Esophagus squamous epithelium (tissue), 5 donors: Measurements from ENCODE around the gene HSPA4L. TPM values are rescaled to one million over a fixed set of nuclear protein-coding genes. Genes with fewer than 3 reads are reported as not detected.

ENCODE experiments used
- DNase-seq: peaks from one replicate; lab custom pipeline; 2025; lab: John Stamatoyannopoulos, UW
- H3K27ac ChIP-seq, 4 donors: fragments of 200-600 bp; sonication (generic); one replicate each; pipeline ENCODE4 v1.5.1; 2016 to 2019; ENCODE audit warnings: mild to moderate bottlenecking in 1 of 4
- H3K27me3 ChIP-seq, 4 donors: fragments of 200-600 bp; sonication (generic); 1 replicate in 3 of 4; 2 replicates in 1 of 4; pipeline versions ENCODE4 v1.5.1 to v1.6.0; 2017 to 2021; ENCODE audit warnings: antibody characterized with exemption in 1 of 4
- H3K36me3 ChIP-seq, 3 donors: fragments of 200-600 bp; sonication (generic); one replicate each; pipeline ENCODE4 v1.5.1; 2016 to 2019
- H3K4me1 ChIP-seq, 3 donors: fragments of 200-600 bp; sonication (generic); one replicate each; pipeline ENCODE4 v1.5.1; 2017 to 2019
- H3K4me3 ChIP-seq, 4 donors: fragments of 200-600 bp; sonication (generic); 1 replicate in 3 of 4; 2 replicates in 1 of 4; pipeline ENCODE4 v1.5.1; 2016 to 2019; ENCODE audit warnings: mild to moderate bottlenecking in 2 of 4, moderate library complexity in 1 of 4
- H3K9me3 ChIP-seq, 3 donors: fragments of 200-600 bp; sonication (generic); one replicate each; pipeline ENCODE4 v1.5.1; 2016 to 2019
- CTCF ChIP-seq, 6 experiments: fragments of 450-650 bp in 4 of 6; fragments of 200-600 bp in 2 of 6; sonication (generic) in 2 of 6; IDR thresholded peaks; one replicate each; pipeline ENCODE4 v1.5.1; 2016 to 2019; ENCODE audit warnings: antibody characterized with exemption in 6 of 6, mild to moderate bottlenecking in 4 of 6, moderate library complexity in 4 of 6
- POLR2A ChIP-seq, 4 donors: fragments of 450-650 bp; IDR thresholded peaks; one replicate each; pipeline ENCODE4 v1.6.1; 2017; ENCODE audit warnings: antibody characterized with exemption in 4 of 4, mild to moderate bottlenecking in 4 of 4, moderate library complexity in 3 of 4
- whole genome bisulfite sequencing, 2 donors: methylation state at CpG; one replicate each; pipeline ENCODE4 v1.1.5; 2018; 5-methylcytosine and 5-hydroxymethylcytosine counted together
- intact Hi-C: fragments of 100-400 bp; cut with DNase I; formaldehyde crosslinking; loops from one replicate; pipeline ENCODE4 v1.15.0; 2022
- total RNA-seq, 4 donors: library from RNA; depleted of rRNA; stranded (reverse); fragments of >200 nt; gene quantifications; one replicate each; pipeline ENCODE4 v1.1.0, GENCODE V29; 2016
- donor health status: DM: yes; HTN: yes; CAD: no.

The HSPA4L gene
- total RNA-seq, 4 donors from 2014 or later, result 19.8 to 45.4 (median 26.7) TPM

DNA sequence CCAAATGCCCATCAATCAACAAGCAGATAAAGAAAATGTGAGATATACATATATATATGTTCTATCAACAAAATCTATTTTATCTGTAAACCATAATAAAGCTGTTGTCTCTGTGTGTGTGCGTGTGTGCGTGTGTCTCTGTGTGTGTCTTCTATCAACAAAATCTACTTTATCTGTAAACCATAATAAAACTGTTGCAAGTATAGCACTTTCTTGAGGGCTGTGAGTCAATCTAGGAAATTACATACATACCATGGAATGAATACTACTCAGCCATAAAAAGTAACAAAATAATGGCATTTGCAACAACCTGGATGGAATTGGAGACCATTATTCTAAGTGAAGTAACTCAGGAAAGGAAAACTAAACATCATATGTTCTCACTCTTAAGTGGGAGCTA lies 86.1 kb downstream of the HSPA4L start:
- no peak overlapping the region for H3K4me3 ChIP-seq

DNA sequence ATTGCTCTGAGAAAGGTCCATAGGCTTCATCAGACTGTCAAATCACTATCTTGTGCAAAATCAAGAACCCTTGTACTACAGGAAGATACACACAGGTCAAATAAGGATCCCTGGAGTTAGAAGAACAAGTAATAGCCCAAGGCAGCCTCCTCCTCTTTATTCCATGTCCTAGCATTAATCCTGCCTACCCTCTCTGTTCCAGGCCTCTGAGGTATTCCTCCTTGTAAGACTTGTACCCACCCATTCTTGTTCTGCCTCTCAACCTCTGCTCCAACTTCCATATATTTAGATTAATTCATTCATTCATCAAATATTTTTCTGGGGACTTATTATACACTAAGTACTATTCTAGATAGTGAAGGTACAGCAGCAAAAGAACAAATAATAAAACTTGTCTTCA lies 88.2 kb downstream of the HSPA4L start:
- DNase-seq, result no peak
- Histone ChIP-seq H3K9me3 (no peaks in the 10 kb centered on the region), H3K4me3 (no peak overlapping the region), H3K36me3 (no peaks in the 10 kb centered on the region), H3K4me1 (peaks cover 0 to 13% (median 7%) of the 10 kb centered on the region in 3 donors), H3K27me3 (no peaks in the 10 kb centered on the region), H3K27ac (peak overlapping the region in 2 of 4 donors; percentile 27 to 48)
- intact Hi-C loops, result no loop called here
- TF ChIP-seq CTCF (IDR thresholded peaks at IDR 0.05), result no peak
- TF ChIP-seq POLR2A (IDR thresholded peaks at IDR 0.05), result no peak

More for the DNA sequence above, 86.1 kb downstream of the HSPA4L start:
- no peak for DNase-seq
- Histone ChIP-seq H3K4me1 (peaks cover 0 to 13% (median 7%) of the 10 kb centered on the region in 3 donors), H3K36me3 (no peaks in the 10 kb centered on the region), H3K27ac (no peak overlapping the region), H3K9me3 (no peaks in the 10 kb centered on the region), H3K27me3 (no peaks in the 10 kb centered on the region)
- TF ChIP-seq POLR2A (IDR thresholded peaks at IDR 0.05), result no peak
- 97% methylated on average over 2 of the region's 2 CpGs for WGBS, 2 donors
- intact Hi-C loops, result no loop called here

DNA sequence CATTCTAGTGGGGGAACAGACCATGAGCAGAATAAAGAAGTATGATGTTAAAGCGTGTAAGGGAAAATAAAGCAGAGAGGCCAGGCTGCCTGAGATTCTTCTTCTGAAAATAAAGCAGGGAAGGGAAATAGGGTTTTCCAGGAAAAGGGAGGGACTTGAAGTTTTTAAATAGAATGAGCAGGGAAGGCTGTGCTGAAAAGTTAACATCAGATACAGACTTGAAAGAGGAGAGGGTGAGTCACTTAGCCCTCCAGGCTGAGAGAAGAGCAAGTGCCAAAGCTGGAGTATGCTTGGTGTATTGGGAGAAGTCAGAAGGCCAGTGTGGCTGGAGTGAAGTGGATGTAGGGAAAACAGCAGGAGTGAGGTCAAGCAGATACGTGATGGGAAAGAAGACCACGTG lies 88.6 kb downstream of the HSPA4L start:
- Histone ChIP-seq H3K9me3 (no peaks in the 10 kb centered on the region), H3K4me3 (no peak overlapping the region), H3K36me3 (no peaks in the 10 kb centered on the region), H3K27me3 (no peaks in the 10 kb centered on the region), H3K27ac (peak overlapping the region in 2 of 4 donors; percentile 27 to 48), H3K4me1 (peaks cover 0 to 13% (median 7%) of the 10 kb centered on the region in 3 donors)
- no peak for DNase-seq
- TF ChIP-seq CTCF (IDR thresholded peaks at IDR 0.05) (no peak), POLR2A (IDR thresholded peaks at IDR 0.05) (no peak)
- intact Hi-C loops, result no loop called here
- 12 to 29% methylated on average over 3 of the region's 3 CpGs for WGBS, 2 donors

DNA sequence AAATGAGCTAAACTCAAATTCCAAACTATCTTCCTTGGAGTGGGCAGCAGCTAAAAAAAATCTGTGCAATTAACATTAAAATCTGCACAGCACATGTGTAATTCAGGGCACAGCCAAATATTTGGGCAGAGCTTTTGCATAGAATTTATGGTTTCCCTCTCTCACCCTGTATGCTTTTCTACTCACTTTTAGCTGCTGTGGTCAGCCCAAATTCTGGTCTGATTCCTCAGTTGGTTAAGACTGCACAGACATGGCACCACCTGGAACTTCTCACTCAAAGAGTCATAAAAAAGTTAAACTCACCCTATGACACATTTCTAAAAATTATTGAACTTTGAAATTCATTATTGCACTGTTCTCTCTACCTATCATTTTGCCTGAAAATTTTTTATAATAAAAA lies 93.7 kb downstream of the HSPA4L start:
- Histone ChIP-seq H3K27me3 (no peaks in the 10 kb centered on the region), H3K27ac (no peak overlapping the region), H3K4me3 (no peak overlapping the region), H3K4me1 (peaks cover 0 to 18% (median 3%) of the 10 kb centered on the region in 3 donors), H3K36me3 (no peaks in the 10 kb centered on the region), H3K9me3 (no peaks in the 10 kb centered on the region)
- TF ChIP-seq POLR2A (IDR thresholded peaks at IDR 0.05) (no peak), CTCF (IDR thresholded peaks at IDR 0.05) (no peak)
- DNase-seq, result no peak
- intact Hi-C loops, result no loop called here

GRCh38 chr4:127880763-127881562 lies 98.8 kb downstream of the HSPA4L start, which contains the start of gene PLK4:
TSS of gene PLK4 (plus strand) at chr4:127880893. CDS start at chr4:127881135, 242 bp downstream.
- WGBS, 2 donors, result 0 to 2% methylated on average over 6 to 21 of the region's 70 CpGs
- peaks cover 0 to 3% (median 0%) of the 10 kb centered on the region in 3 donors for H3K36me3 ChIP-seq

More at GRCh38 chr4:127880763-127881562, 98.8 kb downstream of the HSPA4L start, which contains the start of gene PLK4:
- H3K9me3 ChIP-seq, result no peaks in the 10 kb centered on the region
- peak within 1 kb of the TSS; percentile 74 to 93 (median 76) for H3K4me3 ChIP-seq
- H3K27me3 ChIP-seq, result no peaks in the 10 kb centered on the region
- peak within 1 kb of the TSS; percentile 84 to 95 (median 89) for H3K27ac ChIP-seq
- DNase-seq, result peak; percentile 70
- no peak for TF ChIP-seq CTCF (IDR thresholded peaks at IDR 0.05)
- TF ChIP-seq POLR2A (IDR thresholded peaks at IDR 0.05), result peak in 2 of 4 donors; percentile 62 to 76
- peaks cover 0 to 23% (median 6%) of the 10 kb centered on the region in 3 donors for H3K4me1 ChIP-seq
- intact Hi-C loops, result no loop called here
